Gastroesophageal sphincter (tissue), 4 donors: ENCODE measurements around the gene TECPR2. TPM values are rescaled to one million over a fixed set of nuclear protein-coding genes. Genes with fewer than 3 reads are reported as not detected.

Experiments used
- ATAC-seq: fragments of 150-250 bp; one replicate; pipeline ENCODE4 v1.9.1; 2016; ENCODE audit warnings: mild to moderate bottlenecking, moderate library complexity
- H3K27ac ChIP-seq, 4 donors: fragments of 200-600 bp; sonication (generic) in 3 of 4; 1 replicate in 3 of 4; 2 replicates in 1 of 4; pipeline ENCODE4 v1.5.1; 2016 to 2019
- H3K27me3 ChIP-seq: fragments of 200-600 bp; sonication (generic); one replicate; pipeline ENCODE4 v1.5.1; 2019
- H3K36me3 ChIP-seq, 2 donors: fragments of 200-600 bp; sonication (generic); one replicate each; pipeline ENCODE4 v1.5.1; 2019; ENCODE audit warnings: control low read depth in 1 of 2
- H3K4me1 ChIP-seq, 3 donors: fragments of 200-600 bp; sonication (generic); 1 replicate in 2 of 3; 2 replicates in 1 of 3; pipeline ENCODE4 v1.5.1; 2016 to 2019; ENCODE audit warnings: control low read depth in 2 of 3
- H3K4me3 ChIP-seq, 2 donors: fragments of 200-600 bp; sonication (generic); one replicate each; pipeline ENCODE4 v1.5.1; 2019; ENCODE audit warnings: mild to moderate bottlenecking in 1 of 2, moderate library complexity in 1 of 2
- H3K9me3 ChIP-seq, 3 donors: fragments of 200-600 bp; sonication (generic); one replicate each; pipeline ENCODE4 v1.5.1; 2017 to 2019; ENCODE audit warnings: control low read depth in 2 of 3
- CTCF ChIP-seq, 4 experiments: fragments of 200-600 bp in 2 of 4; fragments of 450-650 bp in 2 of 4; sonication (generic) in 1 of 4; IDR thresholded peaks; one replicate each; pipeline ENCODE4 v1.5.1; 2017 to 2019; ENCODE audit warnings: antibody characterized with exemption in 4 of 4, mild to moderate bottlenecking in 2 of 4, moderate library complexity in 2 of 4
- EP300 ChIP-seq: sonication (generic); formaldehyde crosslinking; IDR thresholded peaks from one replicate; pipeline ENCODE4 v1.6.1; 2017; ENCODE audit warnings: antibody characterized with exemption, mild to moderate bottlenecking
- POLR2A ChIP-seq, 2 donors: fragments of 450-650 bp; IDR thresholded peaks; one replicate each; pipeline ENCODE4 v1.6.1; 2017; ENCODE audit warnings: antibody characterized with exemption in 2 of 2, mild to moderate bottlenecking in 2 of 2, moderate library complexity in 1 of 2
- POLR2AphosphoS5 ChIP-seq: sonication (generic); formaldehyde crosslinking; IDR thresholded peaks from one replicate; pipeline ENCODE4 v1.6.1; 2017; ENCODE audit warnings: antibody characterized with exemption
- WGBS, 2 donors: methylation state at CpG; one replicate each; pipeline ENCODE4 v1.1.5; 2018; ENCODE audit warnings: low coverage in 1 of 2; 5-methylcytosine and 5-hydroxymethylcytosine counted together
- total RNA-seq, 4 donors: library from RNA; depleted of rRNA; stranded (reverse); fragments of >200 nt; gene quantifications; one replicate each; pipeline ENCODE4 v1.1.0, GENCODE V29; 2016

The TECPR2 gene
- total RNA-seq, 4 donors from 2014 or later: 26.0 to 57.2 (median 30.5) TPM

GRCh38 chr14:102496331-102496691 lies 133.6 kb downstream of the TECPR2 start:
- ATAC-seq: no peak
- 90% methylated on average over 2 of the region's 11 CpGs; no CpG with 5 or more reads in 1 of the 2 donors for WGBS, 2 donors
- TF ChIP-seq CTCF (IDR thresholded peaks at IDR 0.05) (no peak), POLR2AphosphoS5 (no peak), EP300 (no peak)
- peaks cover 0 to 69% of the 10 kb centered on the region in 2 donors for H3K36me3 ChIP-seq
- no peak overlapping the region for H3K27ac ChIP-seq
- no peaks in the 10 kb centered on the region for H3K9me3 ChIP-seq
- no peak overlapping the region for H3K4me3 ChIP-seq
- H3K27me3 ChIP-seq: no peaks in the 10 kb centered on the region
- H3K4me1 ChIP-seq: peaks cover 0 to 21% (median 9%) of the 10 kb centered on the region in 3 donors

GRCh38 chr14:102496958-102497744 lies 134.4 kb downstream of the TECPR2 start:
- peaks cover 0 to 74% of the 10 kb centered on the region in 2 donors for H3K36me3 ChIP-seq

DNA sequence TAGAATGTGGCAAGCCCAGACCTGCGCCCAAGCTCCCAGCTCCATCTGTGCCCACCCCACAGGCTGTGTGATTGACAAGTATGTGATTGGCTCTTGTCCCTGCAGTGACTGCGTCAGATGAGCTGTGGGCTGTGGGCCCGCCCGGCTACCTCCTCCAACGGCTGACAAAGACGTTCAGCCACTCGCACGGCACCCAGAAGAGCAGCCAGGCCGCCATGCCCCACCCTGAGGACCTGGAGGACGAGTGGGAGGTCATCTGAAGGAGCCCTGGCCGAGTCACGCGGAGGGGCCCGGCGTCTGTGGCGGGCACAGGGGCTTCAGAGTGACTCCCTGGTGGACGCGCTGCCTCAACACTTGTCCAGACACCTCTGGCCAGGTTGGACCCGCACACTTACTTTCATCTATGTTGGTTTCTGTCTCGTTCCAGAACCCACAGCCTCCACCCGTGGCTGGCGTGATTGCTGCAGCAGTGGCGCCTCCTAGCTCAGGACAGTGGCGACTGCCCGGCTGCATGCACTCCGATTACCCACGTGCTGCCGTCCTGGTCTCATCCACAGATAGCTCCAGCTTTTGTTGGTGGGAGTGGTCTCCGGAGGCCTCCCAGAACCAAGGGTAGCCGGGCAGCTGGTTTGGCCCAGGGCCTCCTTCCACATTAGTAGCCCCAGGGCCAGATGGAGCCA lies 135.4 kb downstream of the TECPR2 start:
- ATAC-seq: no peak
- peak overlapping the region in 1 of 4 donors; percentile 82 for H3K27ac ChIP-seq
- peaks cover 0 to 68% of the 10 kb centered on the region in 2 donors for H3K36me3 ChIP-seq
- no peaks in the 10 kb centered on the region for H3K9me3 ChIP-seq
- no peak for TF ChIP-seq EP300
- no peak for TF ChIP-seq CTCF (IDR thresholded peaks at IDR 0.05)
- no peak for TF ChIP-seq POLR2A (IDR thresholded peaks at IDR 0.05)
- TF ChIP-seq POLR2AphosphoS5: no peak
- H3K4me1 ChIP-seq: peaks cover 0 to 21% (median 9%) of the 10 kb centered on the region in 3 donors
- 86 to 87% methylated on average over 1 to 14 of the region's 30 CpGs for WGBS, 2 donors
- no peak overlapping the region for H3K4me3 ChIP-seq
- no peaks in the 10 kb centered on the region for H3K27me3 ChIP-seq

More at GRCh38 chr14:102496958-102497744, 134.4 kb downstream of the TECPR2 start:
- Histone ChIP-seq H3K4me3 (no peak overlapping the region), H3K9me3 (no peaks in the 10 kb centered on the region), H3K27me3 (no peaks in the 10 kb centered on the region), H3K27ac (no peak overlapping the region), H3K4me1 (peaks cover 0 to 21% (median 9%) of the 10 kb centered on the region in 3 donors)
- ATAC-seq: no peak
- TF ChIP-seq EP300 (no peak), POLR2AphosphoS5 (no peak), POLR2A (IDR thresholded peaks at IDR 0.05) (no peak), CTCF (IDR thresholded peaks at IDR 0.05) (no peak)
- WGBS, 2 donors: no CpG with 5 or more reads among the region's 42 CpGs

DNA sequence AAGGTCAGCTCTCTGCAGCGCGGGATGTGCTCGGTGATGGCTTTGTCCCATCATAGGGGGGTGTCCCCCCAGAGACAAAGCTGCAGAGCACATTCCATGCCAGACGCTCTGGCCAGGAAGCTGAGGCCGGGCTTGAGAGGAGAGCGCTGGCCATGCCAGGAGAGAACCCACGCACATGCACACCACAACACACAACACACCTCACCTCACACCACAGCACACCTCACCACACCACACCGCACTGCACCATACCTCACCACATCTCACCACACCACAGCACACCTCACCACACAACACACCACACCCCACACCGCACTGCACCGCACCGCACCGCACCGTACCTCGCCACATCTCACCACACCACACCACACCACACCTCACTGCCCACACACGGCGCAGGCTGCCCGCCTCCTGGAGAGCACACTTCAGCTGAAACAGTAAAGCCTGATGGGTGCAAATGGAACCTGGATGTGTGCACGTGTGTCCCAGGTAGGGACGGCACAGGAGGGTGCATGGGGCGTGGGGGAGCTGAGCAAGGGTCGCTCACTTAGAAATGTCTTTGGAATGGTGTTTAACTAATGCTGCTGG lies 136.0 kb downstream of the TECPR2 start:
- TF ChIP-seq POLR2A (IDR thresholded peaks at IDR 0.05) (no peak), POLR2AphosphoS5 (no peak), CTCF (IDR thresholded peaks at IDR 0.05) (no peak)
- Histone ChIP-seq H3K27ac (peak overlapping the region in 2 of 4 donors; percentile 77 to 82), H3K4me1 (peaks cover 0 to 21% (median 9%) of the 10 kb centered on the region in 3 donors), H3K9me3 (no peaks in the 10 kb centered on the region), H3K27me3 (no peaks in the 10 kb centered on the region), H3K36me3 (peaks cover 0 to 62% of the 10 kb centered on the region in 2 donors), H3K4me3 (no peak overlapping the region)
- WGBS, 2 donors: 91 to 93% methylated on average over 8 to 10 of the region's 21 CpGs
- no peak for ATAC-seq
